ENCODE measurements around the gene NRXN3. TPM values are rescaled to one million over a fixed set of nuclear protein-coding genes. Genes with fewer than 3 reads are reported as not detected.

Gene NRXN3
- total RNA-seq, 1 donor from 2014 or later, result 8.7 TPM

DNA sequence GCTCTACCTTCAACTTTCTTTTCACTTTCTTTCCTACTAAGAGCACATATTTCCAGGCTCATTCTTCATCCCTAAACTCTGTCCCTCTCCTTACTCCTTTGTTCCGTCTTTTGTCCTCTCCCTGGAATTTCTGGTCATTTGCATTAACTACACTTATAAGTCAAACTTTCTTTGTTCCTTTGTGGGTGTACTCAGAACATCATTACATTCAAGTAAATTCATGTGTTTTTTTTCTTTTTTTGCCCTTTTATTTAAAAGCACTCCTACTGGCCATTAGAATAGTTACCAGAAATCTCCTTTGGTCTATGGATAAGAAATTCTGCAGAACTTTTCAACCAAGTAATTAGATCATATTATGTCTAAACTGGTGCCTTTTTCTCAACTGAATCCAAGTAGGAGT, 1238.5 kb downstream of the NRXN3 start:
- DNase-seq (ENCODE audit: low spot score), result no peak

GRCh38 chr14:79411403-79412174, 1241.4 kb downstream of the NRXN3 start:
- DNase-seq (ENCODE audit: low spot score), result no peak

- DNase-seq (ENCODE audit: low spot score), result no peak
Measured at GRCh38 chr14:79412822-79413221, 1242.6 kb downstream of the NRXN3 start.

DNA sequence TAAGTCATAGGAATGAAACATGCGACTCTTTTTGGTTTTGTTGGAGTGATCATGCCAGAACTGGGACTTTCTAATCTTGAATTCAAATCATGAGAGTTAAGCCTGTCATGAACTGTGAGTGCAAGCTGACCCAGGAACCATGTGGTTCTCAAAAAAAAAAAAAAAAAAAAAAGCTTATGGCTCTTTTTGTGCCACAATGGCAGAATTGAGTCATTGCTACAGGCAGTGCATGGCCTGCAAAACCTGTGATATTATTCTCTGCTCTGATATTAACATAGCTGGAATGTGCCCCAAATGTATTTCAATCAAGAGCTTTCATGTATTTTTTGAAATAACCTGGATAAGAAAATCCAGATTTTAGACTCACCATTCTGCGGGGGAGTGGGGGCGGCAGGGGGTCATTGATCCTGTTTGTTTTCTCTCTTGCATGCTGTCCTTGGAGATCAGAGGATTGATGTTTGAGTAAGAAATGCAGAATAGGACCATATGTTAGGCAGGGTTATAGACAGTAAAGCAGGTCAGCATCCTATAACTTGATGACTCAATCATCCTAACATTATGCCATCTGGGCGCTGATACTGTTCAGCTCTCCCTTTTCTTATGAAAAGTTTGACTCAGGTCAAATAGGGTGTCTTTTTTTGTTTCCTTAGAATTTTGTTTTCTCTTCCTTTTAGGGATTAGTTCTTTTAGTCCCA, 1243.7 kb downstream of the NRXN3 start:
- no peak for DNase-seq (ENCODE audit: low spot score)

GRCh38 chr14:79415726-79416125, 1245.6 kb downstream of the NRXN3 start:
- no peak for DNase-seq (ENCODE audit: low spot score)

DNA sequence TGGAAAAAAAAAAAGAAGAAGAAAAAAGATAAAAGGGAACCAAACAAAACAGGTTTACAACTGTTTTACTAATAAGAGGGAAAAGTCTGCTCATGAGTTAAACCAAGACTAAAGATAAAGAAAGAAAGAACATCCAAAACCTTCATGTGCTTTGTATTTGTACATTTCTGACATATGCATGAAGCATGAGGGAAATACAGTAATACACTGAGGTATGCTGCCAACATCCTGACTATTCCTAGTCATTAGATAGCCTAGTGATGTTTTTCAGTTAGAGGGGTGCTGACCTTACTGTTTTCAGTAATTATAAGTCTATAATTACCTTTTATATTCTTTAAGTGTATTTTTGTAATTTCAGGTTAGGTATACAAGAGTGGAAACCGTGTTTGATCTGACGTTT, 1247.8 kb downstream of the NRXN3 start:
- DNase-seq (ENCODE audit: low spot score), result no peak

DNA sequence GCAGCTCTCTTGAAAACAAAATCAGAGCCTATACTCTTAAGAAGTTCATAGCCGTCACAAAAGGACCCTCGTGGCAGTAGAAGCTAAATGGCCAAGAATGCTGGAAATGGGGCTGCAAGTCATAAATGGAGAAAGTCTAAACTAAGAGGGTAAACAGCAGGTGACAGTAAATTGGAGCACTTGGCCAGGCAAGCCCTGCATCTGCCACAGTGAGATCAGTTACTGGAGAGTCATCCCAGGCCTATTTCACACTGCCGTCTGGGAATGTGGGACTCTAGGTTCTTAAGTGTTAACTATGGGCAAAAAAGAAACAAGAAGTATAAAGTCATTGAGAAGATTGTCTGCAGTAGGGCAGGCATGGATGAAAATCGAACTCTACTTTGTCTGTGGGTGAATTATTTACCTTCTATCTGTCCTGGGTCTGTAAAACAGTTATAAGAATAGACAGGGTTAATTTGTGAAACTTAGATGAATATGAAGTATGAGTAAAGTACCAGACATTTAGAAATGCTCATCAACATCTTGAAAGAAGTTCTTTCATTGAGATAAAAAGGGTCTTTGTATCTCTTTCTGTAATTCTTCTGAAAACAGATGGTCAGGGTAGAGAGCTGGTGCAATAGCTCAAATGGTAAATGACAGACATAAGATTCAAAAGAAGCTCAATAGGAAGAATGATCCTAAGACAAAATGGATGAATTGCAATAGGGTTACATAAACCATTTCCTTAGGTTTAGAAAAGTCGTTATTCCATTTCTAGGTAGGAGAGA, 1248.7 kb downstream of the NRXN3 start:
- DNase-seq (ENCODE audit: low spot score), result no peak

DNA sequence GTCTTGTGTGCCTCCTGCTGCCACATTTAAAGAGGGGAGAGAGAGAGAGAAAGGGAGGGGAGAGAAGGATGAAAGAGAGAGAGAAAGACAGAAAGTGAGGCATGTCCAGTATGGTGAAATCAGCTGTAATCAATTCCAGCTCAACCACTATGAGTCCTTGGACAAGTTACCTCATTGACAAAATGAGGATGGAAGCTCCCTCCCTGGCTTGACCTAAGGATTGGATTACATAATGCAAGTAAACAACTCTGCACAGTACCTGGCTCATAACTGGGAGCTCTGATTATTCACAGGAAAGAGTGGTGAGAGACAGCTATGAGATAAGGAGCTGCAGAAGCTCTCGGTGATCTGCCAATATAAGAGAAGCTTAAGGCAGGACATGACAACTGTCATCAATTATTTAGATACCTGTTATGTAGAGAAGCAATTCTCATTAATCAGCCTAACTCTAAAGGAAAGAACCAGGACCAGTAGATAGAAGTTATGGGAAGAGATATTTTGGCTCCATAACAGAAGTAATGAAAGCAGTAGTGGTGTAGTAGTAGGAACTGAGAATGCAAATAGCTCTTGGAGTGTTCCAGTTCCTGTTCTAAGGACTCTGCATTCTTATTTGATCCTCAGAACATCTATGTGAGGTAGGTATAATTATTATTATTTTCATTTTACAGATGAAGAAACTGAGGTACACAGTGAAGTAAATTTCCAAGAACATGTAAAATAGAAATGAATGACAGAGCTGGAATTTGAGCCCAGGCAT, 1249.6 kb downstream of the NRXN3 start:
- DNase-seq (ENCODE audit: low spot score), result no peak

DNA sequence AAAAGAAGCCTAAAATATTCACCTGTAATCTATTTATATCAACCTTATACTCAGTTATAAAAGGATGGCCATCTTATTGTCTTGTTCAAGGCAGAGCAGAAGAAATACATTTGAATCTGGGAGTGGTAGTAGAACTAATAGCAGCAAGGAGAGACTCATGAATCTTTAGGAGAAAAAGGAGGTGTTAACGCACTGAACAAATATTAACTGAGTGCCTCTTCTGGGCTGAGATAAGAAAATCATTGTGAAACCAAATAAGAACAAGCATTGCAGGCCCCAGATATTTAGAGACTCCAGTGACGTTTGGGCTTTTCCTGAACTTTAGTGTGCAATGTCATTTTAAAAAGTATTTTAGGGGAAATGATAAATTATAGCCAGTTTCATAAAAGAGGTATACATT, 1250.6 kb downstream of the NRXN3 start:
- DNase-seq (ENCODE audit: low spot score), result no peak

DNA sequence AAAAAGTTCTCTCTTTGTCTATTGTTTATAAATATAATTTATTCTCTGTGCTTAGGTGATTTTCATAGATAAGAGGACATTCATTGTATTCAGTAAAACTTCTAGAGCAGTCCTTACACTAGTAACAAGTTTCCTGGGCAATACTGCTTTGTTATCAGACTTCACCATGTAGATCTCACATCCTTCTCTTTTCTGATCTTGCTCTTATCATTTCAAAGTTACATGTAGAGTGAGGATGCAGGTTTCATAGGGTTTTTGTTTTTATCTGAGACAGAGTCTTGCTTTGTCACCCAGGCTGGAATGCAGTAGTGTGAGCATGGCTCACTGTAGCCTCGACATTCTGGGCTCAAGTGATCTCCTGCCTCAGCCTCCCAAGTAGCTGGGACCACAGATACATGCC, 1251.6 kb downstream of the NRXN3 start:
- DNase-seq (ENCODE audit: low spot score), result no peak

GRCh38 chr14:79424462-79424861, 1254.3 kb downstream of the NRXN3 start:
- DNase-seq (ENCODE audit: low spot score), result no peak

- no peak for DNase-seq (ENCODE audit: low spot score)
Measured at GRCh38 chr14:79426103-79426755, 1256.1 kb downstream of the NRXN3 start.

DNA sequence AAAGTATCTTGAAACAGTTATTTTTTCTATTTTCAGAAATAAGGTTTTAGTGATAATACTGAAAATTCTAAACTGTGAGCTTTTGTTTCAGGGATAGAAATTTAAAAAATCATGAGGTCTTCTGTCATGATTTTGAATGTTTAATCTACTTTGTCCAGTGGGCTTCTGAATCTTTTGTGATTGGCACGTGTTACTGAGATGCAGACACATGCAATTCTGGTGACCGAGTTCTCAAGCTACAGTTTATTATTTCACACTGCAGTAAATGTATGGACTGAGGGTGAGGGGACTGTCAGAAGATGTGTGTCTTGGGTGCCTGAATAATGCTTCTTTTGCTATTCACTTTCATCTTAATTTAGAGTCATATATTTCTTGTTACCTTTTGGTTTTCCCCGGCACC, 1262.5 kb downstream of the NRXN3 start:
- no peak for DNase-seq (ENCODE audit: low spot score)

DNA sequence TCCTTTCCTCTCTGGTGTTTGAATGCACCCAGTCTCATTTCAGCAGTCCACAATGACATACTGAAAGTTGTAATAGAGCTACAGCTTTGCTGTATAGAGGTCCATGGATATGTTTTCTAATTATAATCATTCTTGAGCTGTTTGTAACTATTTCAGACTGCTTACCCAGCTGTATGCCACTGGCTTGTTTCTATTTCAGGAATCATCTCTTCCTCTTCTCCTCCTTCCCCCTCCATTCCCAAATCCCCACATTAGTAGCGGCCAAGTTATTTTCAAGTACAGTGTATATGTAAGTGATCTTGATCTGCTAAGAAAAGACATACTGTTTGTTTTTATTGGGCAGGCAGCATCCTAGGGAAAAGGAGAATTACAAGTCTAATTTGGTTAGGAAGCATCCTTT, 1266.2 kb downstream of the NRXN3 start:
- peak; percentile 60 for DNase-seq (ENCODE audit: low spot score)

DNA sequence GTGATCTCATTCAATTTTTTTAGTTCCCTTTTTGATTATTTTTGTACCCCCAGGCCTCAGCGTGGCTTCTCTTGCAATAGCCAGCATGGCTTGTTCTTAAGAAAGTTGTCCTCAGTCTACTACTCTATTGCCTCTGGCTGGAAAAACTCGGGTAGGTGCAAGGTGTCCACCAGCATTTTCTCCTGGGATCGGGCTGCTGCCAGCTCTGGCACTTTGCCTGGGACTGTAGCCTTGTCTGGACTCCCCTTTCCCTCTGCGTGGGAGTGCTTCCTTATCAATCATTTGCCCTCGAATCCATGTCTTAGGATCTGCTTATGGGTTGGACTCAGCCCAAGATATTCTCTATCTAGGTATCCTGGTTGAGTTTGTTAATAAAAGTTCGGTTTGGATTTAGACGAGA, 1267.8 kb downstream of the NRXN3 start:
- DNase-seq (ENCODE audit: low spot score), result no peak

- DNase-seq (ENCODE audit: low spot score), result no peak
Measured at GRCh38 chr14:79438696-79439342, 1268.6 kb downstream of the NRXN3 start.

DNA sequence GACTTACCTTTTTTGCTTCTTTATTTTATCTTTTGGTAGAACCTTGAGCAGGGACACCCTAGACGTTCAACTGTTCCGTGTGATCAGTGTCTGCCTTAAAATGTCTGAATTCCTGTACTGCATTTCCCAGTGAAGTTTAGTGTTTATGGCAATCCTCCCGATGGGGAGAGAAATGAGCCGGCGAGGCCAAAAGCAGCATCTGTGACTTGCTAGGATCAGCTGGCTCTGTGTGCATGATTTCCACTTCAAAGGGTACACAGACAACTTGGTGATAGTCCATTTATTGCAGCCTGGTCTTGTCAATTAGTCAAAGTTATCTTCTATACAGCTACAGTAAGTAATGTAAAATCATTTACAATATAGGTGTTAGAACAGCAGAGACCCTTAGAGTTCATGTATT, 1272.6 kb downstream of the NRXN3 start:
- peak; percentile 45 for DNase-seq (ENCODE audit: low spot score)

DNA sequence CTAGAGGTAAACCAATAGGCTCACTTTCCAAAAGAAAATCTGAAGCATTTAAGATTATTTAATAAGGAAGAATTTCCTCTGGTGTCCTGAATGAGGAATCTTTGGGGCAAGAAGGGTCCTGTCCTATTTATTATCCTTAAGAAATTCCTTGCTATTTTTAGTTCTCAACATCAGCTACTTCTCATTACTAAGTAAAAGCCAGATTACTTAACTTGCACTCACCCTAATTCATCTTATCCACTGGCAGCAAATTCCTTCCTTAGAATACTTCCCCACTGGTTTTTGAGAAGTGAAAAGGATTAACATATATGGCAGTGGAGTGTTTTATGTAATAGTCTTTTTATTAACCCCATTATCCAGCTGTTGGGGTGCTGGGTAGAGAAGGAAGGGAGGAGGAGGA, 1273.4 kb downstream of the NRXN3 start:
- DNase-seq (ENCODE audit: low spot score), result no peak

DNA sequence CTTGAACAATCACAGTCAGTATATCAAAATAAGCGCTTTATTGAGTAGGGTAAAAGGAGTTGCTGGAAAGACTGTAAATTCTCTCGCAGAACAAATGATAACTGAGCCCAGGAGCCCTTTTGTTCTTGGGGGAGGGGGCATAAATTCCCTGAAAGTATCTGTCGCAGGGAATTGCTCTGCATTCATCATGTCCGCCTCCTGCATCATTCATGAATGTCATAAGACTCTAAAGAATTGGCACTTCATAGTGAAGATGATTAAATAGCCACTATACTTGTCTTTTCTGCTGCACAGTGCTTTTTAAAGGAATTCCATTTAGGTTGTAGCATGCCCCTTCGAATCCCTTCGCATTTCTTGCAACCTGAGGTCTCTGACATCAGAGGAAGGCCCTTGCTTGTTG, 1278.8 kb downstream of the NRXN3 start:
- DNase-seq (ENCODE audit: low spot score), result no peak

GRCh38 chr14:79451601-79452000, 1281.4 kb downstream of the NRXN3 start:
- no peak for DNase-seq (ENCODE audit: low spot score)

DNA sequence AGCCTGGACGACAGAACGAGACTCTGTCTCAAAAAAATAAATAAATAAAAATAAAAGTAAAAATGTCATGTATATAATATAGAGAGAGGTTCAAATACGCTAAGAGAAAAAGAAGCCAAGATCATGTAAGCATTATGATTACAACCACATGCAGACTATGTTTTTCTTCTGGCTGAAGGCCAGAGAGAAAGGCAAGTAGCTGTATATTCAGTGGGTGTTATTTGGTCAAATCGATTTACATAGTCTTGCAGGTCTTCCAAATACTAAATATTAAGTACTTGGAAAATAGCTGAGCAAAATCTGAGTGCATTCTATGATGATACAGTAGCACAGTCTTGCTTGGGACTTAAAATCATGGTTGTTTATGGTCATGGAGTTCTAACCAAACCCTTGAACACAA, 1283.1 kb downstream of the NRXN3 start:
- DNase-seq (ENCODE audit: low spot score), result no peak
